COLO668 (cell line): ENCODE measurements around the gene SLC4A4.
"Not testable (repeated sequence)": the region's sequence is repeated elsewhere in the genome, so short reads cannot be mapped to it uniquely, and the experiment has no call there.

Experiments
- DNase-seq: peaks from one replicate; lab custom pipeline; 2025; ENCODE audit not compliant: unreplicated experiment; lab: John Stamatoyannopoulos, UW

Gene SLC4A4

DNA sequence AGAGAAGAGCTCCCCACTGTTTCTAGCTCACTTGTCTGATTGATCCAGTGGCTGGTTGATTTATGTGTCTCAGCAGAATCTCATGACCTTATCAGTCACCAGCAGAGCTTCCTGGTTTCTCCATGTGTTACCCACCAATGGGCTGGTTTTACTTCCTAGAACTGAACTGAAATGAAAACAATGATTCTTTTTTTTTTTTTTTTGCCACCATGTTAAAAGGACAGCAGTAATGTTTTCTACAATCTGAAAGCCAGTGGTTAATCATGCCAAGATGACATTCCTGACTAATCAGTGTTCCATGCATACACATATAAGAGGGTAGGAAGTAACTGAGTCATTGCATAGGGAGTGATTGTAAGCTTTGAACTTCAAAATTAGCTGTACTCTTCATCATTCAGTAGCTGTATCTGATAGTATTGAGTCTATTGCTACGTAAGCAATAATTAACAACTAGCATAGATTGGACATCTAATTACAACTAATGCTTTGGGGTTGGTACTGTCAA is 67.7 kb downstream of the SLC4A4 start:
- DNase-seq: no peak

DNA sequence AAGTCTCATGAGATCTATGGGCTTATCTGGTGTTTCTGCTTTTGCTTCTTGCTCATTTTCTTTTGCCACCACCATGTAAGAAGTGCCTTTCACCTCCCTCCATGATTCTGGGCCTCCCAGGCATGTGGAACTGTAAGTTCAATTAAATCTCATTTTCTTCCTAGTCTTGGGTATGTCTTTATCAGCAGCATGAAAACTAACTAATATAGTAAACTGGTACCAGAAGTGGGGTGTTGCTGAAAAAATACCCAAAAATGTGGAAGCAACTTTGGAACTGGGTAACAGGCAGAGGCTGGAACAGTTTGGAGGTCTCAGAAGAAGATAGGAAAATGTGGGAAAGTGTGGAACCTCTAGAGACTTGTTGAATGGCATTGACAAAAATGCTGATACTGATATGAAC is 70.1 kb downstream of the SLC4A4 start:
- DNase-seq: not testable (repeated sequence)

DNA sequence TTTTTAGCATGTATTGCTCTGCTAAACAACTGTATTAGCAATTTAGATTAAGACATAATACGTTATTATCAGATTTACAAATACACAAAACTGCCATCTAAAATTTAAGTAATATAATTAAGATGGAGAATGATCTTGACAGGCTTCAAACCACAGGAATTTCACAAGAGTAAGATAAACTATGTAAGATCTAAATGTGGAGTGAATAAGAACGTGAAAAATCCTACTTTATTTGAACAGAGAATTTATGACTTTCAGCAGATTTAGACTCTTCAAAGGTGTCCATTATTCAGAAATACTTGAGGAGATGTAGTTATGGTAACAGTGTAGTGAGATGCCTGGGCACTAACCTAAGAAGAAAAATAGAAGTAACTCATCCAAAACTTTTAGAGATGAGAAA is 73.2 kb downstream of the SLC4A4 start:
- DNase-seq: no peak

DNA sequence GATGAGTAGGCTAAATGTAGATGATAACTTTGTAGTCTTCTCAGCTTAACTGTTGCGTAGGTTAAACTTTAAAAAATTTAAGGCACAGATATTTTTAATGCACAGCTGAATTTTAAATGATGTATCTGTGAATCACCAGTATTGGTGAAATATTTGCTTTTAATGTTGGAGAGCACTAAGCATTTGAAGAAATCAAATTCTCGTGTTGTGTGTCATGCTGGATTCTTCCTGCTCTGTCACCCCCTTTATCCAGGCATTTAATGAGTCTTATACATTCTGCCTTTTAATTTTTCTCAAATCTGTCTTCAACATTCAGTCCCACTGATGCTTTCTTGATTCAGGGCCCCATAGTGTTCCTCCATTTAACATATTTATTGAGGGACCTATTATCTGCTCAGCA is 76.7 kb downstream of the SLC4A4 start:
- DNase-seq: no peak

DNA sequence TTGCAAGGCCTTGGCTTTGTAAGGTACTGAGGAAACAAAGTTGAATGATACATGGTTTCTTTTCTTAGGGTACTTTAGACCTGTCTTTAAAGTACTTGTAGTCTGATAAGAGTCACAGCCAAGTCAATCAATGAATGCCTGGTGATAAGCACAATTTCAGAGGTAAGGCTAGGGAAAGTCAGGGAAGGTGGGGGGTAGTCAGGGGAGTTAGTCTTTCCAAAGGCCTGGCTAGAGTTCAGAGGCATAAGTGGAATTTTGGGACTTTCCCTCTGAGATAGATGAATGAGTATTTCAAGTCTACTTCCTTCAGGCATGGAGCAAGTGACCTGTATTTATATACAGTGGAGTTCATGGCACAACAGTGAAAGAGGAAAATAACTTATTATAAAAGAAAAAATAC is 78.3 kb downstream of the SLC4A4 start:
- no peak for DNase-seq

DNA sequence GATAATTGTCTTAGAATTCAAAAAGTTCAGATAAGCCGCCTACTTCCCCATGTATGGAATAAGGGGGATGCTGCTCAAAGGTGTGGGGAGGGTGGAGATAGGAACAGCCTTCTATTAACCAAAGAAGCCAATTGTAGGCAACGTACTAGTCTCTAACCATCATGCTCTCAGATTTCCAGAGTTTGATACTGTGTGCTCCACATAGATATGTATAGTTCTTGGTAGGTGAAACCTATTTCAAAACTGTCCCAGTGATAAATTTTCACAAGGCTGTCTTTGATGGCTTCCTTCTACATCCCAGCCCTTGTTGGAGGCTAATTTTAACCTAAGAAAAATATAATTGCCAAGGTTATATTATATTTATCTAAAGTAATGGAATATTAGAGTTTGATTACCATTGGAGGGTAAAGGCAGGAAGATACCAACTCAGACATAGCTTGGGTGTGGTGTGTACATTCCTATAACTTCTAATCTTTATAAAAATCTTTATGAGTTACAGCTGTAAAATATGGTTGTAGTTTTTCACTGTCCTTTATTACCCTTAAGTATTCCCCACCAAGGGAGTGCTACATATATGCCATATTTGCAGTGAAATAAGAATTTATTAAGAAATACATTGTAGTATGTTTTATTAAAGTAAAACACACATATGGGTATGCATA is 87.7 kb downstream of the SLC4A4 start:
- DNase-seq: no peak

DNA sequence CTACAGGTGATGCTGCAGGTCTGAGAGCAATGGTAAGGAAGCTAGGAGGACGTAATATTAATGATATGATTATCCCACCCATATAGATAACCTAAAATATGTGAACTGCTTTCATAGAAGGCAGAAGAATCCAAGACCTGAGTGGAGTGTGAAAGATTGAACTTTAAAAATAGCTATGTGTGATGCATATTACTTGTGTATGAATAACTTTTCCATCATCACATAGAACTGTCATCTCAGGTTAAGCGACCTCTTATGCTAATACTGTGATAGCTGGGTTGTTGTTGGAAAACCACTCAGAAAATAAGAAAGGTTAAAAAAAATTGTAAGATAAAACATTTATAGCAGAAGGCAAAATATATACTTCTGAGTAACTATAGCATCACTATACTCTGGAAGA is 90.3 kb downstream of the SLC4A4 start:
- no peak for DNase-seq

DNA sequence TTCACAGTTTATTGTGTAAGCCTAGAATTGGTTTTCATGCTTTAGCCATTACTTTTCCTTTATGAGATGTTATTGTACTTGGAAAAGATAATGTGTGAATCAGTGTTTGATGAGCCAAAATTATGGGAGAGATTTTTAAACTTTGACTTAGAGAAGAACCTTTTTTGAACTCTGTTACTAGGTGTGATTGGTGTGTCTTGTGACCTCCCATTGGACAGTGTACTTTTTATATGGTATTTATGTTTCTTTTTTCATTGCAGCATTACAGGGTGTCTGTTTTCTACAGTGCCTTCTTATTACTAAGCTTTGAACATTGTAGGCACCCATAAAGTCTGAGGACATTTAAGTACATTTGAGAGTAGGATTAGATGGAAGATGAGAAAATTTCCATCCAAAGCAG is 91.1 kb downstream of the SLC4A4 start:
- no peak for DNase-seq

DNA sequence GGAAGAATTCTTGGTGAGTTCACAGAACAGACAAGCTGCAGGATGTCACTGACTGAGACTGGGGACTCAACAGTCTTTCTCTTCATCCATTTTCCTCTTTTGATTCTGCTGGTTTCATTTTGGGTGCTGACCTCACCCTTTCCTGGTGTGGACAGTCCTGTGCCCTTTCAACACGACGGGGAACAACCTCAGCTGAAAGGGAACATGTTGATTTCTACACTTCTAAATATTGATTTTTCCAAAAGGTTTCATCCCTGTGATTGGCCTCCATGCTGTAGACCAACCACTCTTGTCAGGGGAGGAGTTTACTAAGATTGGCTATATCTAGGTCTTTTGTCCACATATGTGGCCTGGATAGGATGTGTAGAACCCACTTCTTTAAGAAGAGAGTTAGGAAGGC is 91.8 kb downstream of the SLC4A4 start:
- DNase-seq: no peak

DNA sequence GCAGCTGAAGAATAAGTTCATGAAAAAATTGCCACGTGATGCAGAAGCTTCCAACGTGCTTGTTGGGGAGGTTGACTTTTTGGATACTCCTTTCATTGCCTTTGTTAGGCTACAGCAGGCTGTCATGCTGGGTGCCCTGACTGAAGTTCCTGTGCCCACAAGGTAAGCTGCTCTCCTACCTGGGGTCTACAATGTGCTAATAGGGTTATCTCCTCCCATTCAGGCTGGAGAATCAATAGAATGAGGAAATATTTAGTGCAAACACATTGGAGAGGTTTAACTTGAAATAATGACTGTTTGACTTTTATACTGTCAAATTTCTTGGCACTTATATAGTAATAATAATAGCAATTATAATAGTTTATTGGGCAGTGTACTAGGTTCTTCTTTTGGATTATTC is 101.8 kb downstream of the SLC4A4 start:
- DNase-seq: no peak

DNA sequence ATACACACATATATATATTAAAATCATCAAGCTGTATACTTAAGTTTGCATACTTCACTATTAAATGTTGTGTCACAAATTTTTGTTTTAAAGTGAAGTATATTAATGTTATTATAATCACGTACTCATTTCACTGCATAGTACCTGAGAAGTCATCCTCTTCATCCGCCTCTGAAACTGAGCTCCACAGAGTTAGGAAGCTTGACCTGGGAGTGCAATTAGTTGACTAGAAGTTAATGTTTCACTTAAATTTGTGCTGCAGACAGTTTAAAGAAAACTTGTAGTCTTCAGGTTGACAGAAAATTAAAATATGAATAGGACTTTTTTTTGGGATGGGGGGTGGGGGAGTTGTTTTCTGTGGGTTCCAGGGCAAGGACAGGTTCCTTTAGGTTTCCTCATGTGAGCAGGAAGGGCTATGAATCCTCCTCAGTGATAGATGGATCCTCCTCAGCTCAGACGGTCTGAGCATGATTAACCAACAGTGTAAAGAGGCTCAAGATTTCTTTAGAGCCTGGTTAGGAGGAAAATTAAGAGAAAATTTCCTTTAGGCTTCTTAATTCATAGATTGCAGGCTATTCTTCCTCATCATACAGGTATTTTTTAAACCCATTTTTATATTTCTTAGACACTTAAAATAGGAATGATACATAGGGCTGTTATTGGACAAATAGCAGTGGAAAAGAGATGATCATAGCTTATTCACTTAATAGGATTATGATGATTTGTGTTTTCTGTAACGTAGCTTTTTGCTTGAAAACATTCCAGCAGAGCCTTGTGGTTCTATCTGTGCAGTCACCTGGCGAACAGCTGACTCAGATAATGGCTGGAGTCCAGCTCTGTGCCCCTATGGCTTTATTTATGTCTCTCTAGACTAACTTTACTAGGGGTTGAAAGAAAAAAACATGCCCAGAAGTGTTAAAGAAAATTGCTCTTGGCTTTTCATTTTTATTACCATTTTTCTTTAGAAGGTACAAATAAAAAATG is 102.7 kb downstream of the SLC4A4 start:
- no peak for DNase-seq

DNA sequence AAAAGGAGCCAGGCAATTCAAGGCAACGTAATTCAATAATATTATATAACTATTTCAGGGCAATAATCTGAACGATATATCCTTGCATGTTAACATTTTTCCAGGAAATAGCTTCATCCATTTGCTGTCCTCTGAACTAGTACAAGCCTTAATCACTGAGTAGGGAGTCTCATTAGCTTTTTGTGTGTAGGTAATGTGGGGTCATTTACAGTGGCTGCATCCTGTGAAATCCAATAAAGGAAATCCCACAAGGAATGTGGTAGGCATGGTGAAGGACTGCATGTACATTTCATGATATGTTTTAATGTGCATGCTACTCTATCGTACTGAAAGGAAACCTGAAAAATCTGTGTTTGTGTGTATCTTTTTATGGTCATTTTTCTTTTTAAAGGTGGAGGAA is 103.5 kb downstream of the SLC4A4 start:
- no peak for DNase-seq

DNA sequence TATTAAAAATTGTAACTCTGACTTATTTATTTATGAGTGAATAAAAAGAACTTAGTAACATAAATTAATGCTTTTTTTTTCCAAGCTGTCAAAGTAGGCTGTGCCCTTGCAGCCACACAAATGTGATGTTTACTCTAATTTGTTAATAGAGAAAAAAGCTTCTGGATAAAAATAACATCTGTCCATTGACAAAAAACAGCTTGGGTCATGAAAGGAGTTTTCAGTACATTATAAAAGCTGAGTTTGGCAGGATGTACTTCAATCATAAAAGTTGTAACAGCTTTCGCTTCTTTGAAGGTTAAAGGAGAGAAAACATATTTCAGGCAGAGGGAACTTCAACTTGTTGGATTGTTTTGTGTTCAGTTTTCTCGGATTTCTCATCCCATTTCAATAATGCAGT is 105.6 kb downstream of the SLC4A4 start:
- no peak for DNase-seq

DNA sequence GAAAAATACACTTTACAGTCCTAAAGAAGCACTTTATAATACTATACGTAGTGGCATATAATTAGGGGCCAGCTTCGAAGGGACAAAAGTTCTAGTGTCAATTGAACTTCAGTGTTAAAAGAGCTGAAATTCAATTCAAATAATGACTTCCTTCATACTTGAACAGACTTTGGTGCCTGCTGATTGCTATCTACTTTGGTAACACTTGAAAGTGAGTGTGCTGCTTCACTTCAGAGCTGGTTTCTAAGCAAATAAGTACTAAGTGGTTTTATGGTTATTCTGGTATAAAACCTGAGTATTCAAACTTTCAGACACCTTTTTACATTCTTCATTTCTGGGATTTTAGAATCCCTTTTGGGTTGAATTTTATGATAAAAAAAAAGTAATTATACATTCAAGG is 107.0 kb downstream of the SLC4A4 start:
- DNase-seq: no peak

DNA sequence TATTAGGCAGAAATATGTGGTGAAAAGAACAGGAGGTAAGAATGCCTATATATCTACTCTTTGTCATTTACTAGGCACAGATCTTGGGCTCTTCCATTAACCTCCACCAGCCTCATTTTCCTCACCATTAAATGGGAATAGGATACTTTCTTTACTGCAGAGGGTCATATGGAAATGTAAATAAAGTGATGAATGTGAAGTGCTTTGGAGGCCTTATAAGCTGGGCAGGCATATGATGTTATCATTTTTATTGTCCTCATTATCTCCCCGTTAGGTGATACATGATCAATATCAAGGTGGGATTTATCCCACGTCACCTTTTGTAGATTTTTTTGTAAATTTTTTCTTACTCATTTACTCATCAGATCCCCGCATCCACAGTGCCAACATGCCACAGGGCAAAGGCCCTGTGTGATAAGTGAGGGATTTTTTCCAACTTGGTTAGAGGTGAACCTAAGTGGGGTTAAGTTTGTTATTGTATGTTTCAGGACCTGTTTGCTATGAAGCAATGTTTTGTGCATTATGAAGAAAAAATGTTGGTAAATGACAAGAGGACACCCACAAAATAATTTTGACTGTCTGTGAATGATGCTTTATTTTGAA is 107.8 kb downstream of the SLC4A4 start:
- DNase-seq: no peak

DNA sequence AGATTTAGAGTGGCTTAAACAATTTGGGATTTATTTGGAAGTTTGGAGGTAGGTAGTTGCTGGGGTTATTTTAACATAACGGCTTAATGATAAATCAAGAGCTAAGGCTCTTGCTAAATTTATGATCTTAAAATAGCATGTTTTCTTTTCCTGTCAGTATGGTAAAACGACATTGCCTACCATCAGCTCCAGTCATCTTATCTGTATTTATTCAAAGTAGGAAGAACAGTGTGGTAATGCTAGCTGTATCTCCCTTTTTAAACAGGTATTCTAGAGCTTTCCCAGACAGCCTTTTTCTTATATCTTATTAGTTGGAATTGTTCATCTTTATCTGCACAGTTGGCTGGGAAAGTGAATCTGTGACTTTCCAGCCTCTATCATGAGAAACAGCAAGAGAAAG is 110.2 kb downstream of the SLC4A4 start:
- no peak for DNase-seq

DNA sequence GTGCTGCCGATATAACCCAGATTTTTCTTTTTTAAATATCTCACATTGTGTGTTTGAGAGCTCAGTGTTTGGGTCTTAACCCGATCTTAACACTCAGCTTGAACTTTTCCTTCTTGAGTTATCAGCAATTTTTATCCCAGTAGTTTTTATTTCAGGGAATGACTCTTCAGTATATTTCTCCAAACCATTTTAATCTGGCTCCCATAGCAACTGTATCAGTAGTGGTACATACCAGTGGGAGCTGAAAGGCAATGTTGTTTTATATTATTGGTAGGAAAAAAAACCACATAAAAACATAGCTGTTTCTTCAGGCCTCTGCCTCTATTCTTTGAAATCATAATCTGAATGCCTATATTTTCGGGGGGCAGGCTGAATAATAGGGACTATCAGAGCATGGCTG is 111.1 kb downstream of the SLC4A4 start:
- no peak for DNase-seq

DNA sequence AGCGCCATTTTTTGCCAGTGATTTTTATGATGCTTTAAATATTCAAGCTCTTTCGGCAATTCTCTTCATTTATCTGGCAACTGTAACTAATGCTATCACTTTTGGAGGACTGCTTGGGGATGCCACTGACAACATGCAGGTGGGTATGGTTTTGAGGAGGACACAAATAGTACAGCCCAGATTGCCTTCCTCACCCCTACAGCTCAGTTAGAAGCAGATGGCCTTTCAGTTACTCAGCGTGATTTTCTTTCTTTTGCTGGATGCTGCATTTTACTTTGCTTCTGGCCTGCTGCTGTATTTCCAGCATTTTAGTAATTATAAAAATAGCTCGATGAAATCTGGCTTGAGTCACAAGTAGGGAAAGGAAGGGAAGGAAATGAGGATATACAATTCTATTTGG is 114.7 kb downstream of the SLC4A4 start:
- DNase-seq: no peak

DNA sequence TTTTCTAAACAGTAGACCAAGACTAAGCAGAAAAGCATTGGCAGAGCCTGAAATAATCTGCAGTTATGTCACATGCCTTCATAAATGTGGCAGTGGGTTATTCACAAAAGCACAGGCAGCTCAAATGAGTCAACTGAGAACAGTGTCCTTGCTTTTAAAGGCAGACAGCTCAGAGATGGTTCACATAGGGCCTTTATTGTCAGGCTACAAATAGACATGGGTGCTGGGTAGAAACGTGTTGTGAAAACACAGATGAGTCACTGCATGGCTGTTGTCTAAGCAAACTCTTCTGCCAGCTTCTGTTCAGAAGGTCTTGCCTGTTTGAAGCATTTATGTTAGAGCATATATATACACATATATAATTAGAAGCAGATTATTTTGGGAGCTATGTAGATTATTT is 118.0 kb downstream of the SLC4A4 start:
- no peak for DNase-seq

DNA sequence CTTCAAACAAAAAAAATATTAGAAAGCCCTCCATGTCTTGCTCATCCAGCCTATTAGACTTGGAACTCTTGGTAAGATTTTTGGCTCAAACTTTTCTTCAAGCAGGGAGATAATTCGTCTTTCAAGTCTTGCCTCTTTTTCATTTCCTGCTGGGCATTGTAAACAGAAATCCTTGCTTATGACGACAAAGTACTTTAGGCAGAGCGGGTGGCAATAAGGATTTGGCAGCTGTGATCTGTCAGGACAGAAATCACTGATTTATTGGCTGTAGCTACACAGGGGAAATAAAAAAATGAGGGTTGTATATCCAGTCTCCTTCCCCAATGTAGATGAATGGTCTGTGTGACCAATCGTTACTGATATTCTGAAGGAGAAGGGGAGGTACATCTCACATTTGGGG is 121.6 kb downstream of the SLC4A4 start:
- no peak for DNase-seq

DNA sequence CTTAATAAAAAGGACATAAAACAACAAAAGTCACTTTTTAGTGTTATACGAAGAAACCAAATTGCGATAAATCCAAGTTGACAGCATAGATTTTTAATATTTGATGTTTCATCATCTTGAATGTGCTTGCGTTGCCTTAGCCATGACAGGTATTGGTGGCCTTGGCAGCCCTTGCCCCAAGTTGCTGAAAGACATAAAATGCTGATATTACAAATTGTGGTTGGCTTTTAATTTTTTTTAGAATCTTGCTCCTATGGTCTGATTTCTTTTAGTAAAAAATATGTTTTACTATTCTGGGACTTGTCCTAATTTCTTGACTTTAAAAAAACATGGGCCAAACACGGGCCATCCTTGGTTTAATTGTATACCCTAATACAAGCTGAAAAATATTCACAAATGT is 122.6 kb downstream of the SLC4A4 start:
- no peak for DNase-seq

DNA sequence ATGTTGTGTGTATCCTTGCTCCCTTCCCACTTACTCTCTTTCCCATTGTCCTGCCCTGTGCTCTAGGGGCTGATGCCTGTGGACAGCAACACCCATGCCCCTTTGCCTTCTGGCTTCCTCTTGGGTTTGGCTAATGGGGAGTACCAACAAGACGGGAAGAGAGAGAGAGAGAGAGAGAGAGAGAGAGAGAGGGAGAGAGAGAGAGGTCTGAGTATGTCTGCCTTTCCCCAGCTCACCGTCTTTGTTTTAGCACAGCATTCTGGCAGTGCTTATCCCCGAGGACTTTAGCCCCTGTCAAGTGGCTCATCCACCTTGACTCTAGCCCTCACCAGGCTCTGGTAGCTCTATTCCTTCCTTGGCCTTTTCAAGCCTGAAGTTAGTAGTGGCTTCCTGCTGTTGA is 128.0 kb downstream of the SLC4A4 start:
- no peak for DNase-seq
